Measurements from ENCODE around the gene METTL3. TPM values are rescaled to one million over a fixed set of nuclear protein-coding genes. Genes with fewer than 3 reads are reported as not detected.

The METTL3 gene
- total and polyA plus RNA-seq, 2 of the 13 experiments (the other 11 are each of a cell fraction or from before 2014, with no cell fraction given) = 123 to 130 TPM

DNA sequence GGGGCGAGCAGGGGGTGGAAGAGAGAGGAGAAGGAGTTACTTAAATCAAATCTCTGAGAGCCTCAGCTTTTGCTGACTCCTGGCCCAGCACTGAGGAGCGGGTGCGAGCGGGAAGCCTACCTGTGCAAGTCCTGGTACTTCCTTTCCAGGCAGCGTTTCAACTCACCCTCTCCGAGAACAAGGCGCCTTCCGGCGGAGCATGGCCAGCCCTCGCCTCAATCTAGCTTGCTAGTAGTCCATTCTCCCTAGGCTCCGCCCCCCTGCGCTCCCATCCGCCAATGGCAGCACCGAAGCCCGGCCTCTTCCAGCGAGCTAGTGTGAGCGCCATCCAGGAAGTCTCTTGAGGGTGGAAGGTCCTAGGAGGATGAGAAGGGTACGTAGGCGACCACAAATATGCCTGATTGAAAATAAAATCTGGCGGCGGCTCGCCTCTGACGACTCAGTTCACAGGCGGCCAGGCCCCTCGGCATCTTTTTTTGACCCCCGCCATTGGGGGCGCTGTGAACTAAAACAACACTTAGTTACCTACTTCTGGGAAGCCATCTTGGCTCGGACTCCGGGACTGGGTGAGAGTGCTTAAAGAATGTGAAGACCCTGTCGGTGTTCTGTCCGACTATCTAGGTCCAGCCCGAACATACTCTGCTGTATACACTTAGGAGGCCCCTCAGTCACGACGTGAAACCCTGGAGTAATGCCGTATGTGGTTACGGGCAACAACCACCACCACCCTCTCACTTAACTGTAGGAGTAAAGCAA, 55.0 kb downstream of the METTL3 start, which contains the start of gene CHD8 (continued):
- TF ChIP-seq ZNF337 (CRISPR knock-in tag; IDR thresholded peaks at IDR 0.05; ENCODE audit: borderline replicate concordance, low read depth) (no peak), ZNF557 (CRISPR knock-in tag; IDR thresholded peaks at IDR 0.05) (peak; percentile 26; the same call in 1 of the 2 replicates), SP1 (IDR thresholded peaks at IDR 0.05) (no peak), SP1 (CRISPR knock-in tag; IDR thresholded peaks at IDR 0.05) (peak; percentile 98), RELA (CRISPR knock-in tag; IDR thresholded peaks at IDR 0.05) (no peak), TOE1 (CRISPR knock-in tag; IDR thresholded peaks at IDR 0.05) (no peak), ZKSCAN5 (CRISPR knock-in tag; IDR thresholded peaks at IDR 0.05) (no peak), ZNF136 (CRISPR knock-in tag; IDR thresholded peaks at IDR 0.05; ENCODE audit: low read depth) (peak; percentile 72; the same call in 1 of the 2 replicates), ZNF572 (CRISPR knock-in tag; IDR thresholded peaks at IDR 0.05) (no peak), KAT7 (CRISPR knock-in tag; IDR thresholded peaks at IDR 0.05; ENCODE audit: borderline replicate concordance) (peak; percentile 93; the same call in 1 of the 2 replicates), SKI (IDR thresholded peaks at IDR 0.05; ENCODE audit: partially characterized antibody) (peak; percentile 60), ZNF205 (CRISPR knock-in tag; IDR thresholded peaks at IDR 0.05) (peak; percentile 70), HIVEP1 (CRISPR knock-in tag; IDR thresholded peaks at IDR 0.05) (peak; percentile 74), DPF2 (CRISPR knock-in tag; IDR thresholded peaks at IDR 0.05; ENCODE audit: borderline replicate concordance, low read depth) (no peak), NONO (IDR thresholded peaks at IDR 0.05) (no peak), NONO (CRISPR knock-in tag; conservative IDR thresholded peaks at IDR 0.05) (peak; percentile 94), HHEX (CRISPR knock-in tag; IDR thresholded peaks at IDR 0.05) (no peak), RARA (CRISPR knock-in tag; IDR thresholded peaks at IDR 0.05) (no peak; the same call in none of the 2 replicates), SOX13 (IDR thresholded peaks at IDR 0.05) (peak; percentile 100), SOX13 (CRISPR knock-in tag; conservative IDR thresholded peaks at IDR 0.05 in 1 of 2, IDR thresholded peaks at IDR 0.05 in 1 of 2) (peak; percentile 24 to 55; a peak in 3 of 4 replicates), GTF3A (CRISPR knock-in tag; conservative IDR thresholded peaks at IDR 0.05) (0 out of 2 replicates have a peak, but pooled peaks have one; percentile 27)
- TF ChIP-seq, protein P1, sequence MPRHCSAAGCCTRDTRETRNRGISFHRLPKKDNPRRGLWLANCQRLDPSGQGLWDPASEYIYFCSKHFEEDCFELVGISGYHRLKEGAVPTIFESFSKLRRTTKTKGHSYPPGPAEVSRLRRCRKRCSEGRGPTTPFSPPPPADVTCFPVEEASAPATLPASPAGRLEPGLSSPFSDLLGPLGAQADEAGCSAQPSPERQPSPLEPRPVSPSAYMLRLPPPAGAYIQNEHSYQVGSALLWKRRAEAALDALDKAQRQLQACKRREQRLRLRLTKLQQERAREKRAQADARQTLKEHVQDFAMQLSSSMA (CRISPR knock-in tag; IDR thresholded peaks at IDR 0.05) = peak; percentile 90
- TF ChIP-seq, protein P2, sequence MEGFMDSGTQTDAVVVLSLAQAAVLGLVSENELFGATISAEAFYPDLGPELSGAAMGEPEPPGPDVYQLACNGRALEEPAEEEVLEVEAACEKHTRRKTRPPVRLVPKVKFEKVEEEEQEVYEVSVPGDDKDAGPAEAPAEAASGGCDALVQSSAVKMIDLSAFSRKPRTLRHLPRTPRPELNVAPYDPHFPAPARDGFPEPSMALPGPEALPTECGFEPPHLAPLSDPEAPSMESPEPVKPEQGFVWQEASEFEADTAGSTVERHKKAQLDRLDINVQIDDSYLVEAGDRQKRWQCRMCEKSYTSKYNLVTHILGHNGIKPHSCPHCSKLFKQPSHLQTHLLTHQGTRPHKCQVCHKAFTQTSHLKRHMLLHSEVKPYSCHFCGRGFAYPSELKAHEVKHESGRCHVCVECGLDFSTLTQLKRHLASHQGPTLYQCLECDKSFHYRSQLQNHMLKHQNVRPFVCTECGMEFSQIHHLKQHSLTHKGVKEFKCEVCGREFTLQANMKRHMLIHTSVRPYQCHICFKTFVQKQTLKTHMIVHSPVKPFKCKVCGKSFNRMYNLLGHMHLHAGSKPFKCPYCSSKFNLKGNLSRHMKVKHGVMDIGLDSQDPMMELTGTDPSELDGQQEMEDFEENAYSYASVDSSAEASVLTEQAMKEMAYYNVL (CRISPR knock-in tag; IDR thresholded peaks at IDR 0.05; ENCODE audit: borderline replicate concordance) = peak; percentile 88; the same call in 1 of the 2 replicates
- TF ChIP-seq, protein P3, sequence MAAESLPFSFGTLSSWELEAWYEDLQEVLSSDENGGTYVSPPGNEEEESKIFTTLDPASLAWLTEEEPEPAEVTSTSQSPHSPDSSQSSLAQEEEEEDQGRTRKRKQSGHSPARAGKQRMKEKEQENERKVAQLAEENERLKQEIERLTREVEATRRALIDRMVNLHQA (CRISPR knock-in tag; IDR thresholded peaks at IDR 0.05) = no peak
- TF ChIP-seq, protein P4, sequence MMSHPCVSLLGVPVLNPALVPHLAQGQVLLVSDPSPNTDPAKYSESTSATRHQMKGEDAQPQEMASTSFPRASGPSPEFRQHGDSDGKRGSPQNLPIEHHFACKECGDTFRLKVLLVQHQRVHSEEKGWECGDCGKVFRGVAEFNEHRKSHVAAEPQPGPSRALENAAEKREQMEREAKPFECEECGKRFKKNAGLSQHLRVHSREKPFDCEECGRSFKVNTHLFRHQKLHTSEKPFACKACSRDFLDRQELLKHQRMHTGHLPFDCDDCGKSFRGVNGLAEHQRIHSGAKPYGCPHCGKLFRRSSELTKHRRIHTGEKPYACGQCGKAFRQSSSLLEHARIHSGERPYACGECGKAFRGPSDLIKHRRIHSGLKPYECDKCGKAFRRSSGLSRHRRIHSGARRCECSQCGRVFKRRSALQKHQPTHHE (CRISPR knock-in tag; IDR thresholded peaks at IDR 0.05; ENCODE audit: borderline replicate concordance) = no peak
- TF ChIP-seq, protein P5, sequence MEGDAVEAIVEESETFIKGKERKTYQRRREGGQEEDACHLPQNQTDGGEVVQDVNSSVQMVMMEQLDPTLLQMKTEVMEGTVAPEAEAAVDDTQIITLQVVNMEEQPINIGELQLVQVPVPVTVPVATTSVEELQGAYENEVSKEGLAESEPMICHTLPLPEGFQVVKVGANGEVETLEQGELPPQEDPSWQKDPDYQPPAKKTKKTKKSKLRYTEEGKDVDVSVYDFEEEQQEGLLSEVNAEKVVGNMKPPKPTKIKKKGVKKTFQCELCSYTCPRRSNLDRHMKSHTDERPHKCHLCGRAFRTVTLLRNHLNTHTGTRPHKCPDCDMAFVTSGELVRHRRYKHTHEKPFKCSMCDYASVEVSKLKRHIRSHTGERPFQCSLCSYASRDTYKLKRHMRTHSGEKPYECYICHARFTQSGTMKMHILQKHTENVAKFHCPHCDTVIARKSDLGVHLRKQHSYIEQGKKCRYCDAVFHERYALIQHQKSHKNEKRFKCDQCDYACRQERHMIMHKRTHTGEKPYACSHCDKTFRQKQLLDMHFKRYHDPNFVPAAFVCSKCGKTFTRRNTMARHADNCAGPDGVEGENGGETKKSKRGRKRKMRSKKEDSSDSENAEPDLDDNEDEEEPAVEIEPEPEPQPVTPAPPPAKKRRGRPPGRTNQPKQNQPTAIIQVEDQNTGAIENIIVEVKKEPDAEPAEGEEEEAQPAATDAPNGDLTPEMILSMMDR (CRISPR knock-in tag; IDR thresholded peaks at IDR 0.05) = peak; percentile 96
